H1 (cell line): Measurements from ENCODE around the gene ACVRL1. TPM values are rescaled to one million over a fixed set of nuclear protein-coding genes. Genes with fewer than 3 reads are reported as not detected.

ENCODE experiments used
- CTCF ChIA-PET: fragments of 300-600 bp; sonication (Branson Sonifier 250); formaldehyde crosslinking; loops from one replicate; lab custom pipeline; 2021; ENCODE audit not compliant: partially characterized antibody; lab: Charles Lee
- POLR2A ChIA-PET: fragments of 300-600 bp; sonication (Branson Sonifier 250); formaldehyde crosslinking; loops from one replicate; lab custom pipeline; 2021; ENCODE audit warnings: inconsistent platforms; ENCODE audit not compliant: partially characterized antibody; lab: Charles Lee
- DNase-seq, 2 experiments: peaks; one replicate each; pipeline versions ENCODE4 v3.0.0 to v3.0.0-alpha.2; 2010 to 2022; ENCODE audit warnings: low spot score in 2 of 2, low read depth in 1 of 2, mixed read lengths in 1 of 2
- FAIRE-seq: peaks from 2 replicates; lab custom pipeline; 2011; peaks lifted over from hg19 to GRCh38; lab: Jason Lieb, UNC
- H2AFZ ChIP-seq: 2 replicates; pipeline ENCODE4 v1.8.1; 2012; ENCODE audit warnings: low read length, inconsistent platforms
- H2AK5ac ChIP-seq: 2 replicates; pipeline ENCODE4 v1.6.1; 2013; ENCODE audit warnings: low read depth, low read length
- H2BK120ac ChIP-seq: replicated peaks from 2 replicates; pipeline ENCODE3; 2013; ENCODE audit warnings: low read depth, low read length, inconsistent platforms
- H2BK12ac ChIP-seq: 2 replicates; pipeline ENCODE4 v1.6.1; 2013; ENCODE audit warnings: low read depth, low read length
- H2BK15ac ChIP-seq: 2 replicates; pipeline ENCODE4 v1.6.1; 2013; ENCODE audit warnings: low read length
- H2BK20ac ChIP-seq: 2 replicates; pipeline ENCODE4 v1.6.1; 2013; ENCODE audit warnings: low read length
- H2BK5ac ChIP-seq: 2 replicates; pipeline ENCODE4 v1.6.1; 2013; ENCODE audit warnings: low read depth, low read length
- H3K14ac ChIP-seq: 2 replicates; pipeline ENCODE4 v1.6.1; 2013; ENCODE audit warnings: inconsistent platforms; ENCODE audit not compliant: insufficient read length
- H3K18ac ChIP-seq: 2 replicates; pipeline ENCODE4 v1.6.1; 2013; ENCODE audit warnings: low read length; ENCODE audit errors: extremely low read depth
- H3K23ac ChIP-seq: 2 replicates; pipeline ENCODE4 v1.6.1; 2013; ENCODE audit warnings: inconsistent platforms; ENCODE audit not compliant: insufficient read length
- H3K23me2 ChIP-seq: 2 replicates; pipeline ENCODE4 v1.6.1; 2013; ENCODE audit warnings: low read depth, low read length
- H3K27ac ChIP-seq: 2 replicates; pipeline ENCODE4 v1.6.1; 2011; ENCODE audit warnings: low read depth, low read length, inconsistent platforms
- H3K27me3 ChIP-seq, 4 experiments: replicated peaks in 1 of 4; 1 replicate in 1 of 4; 2 replicates in 3 of 4; pipeline versions ENCODE4 v1.6.1 to v1.8.1; 2011 to 2013; ENCODE audit warnings: low read length in 3 of 4, mild to moderate bottlenecking in 3 of 4, inconsistent platforms in 2 of 4, mixed read lengths in 2 of 4, moderate library complexity in 1 of 4; ENCODE audit not compliant: control insufficient read depth in 3 of 4, insufficient read depth in 3 of 4; ENCODE audit errors: extremely low read depth in 1 of 4
- H3K36me3 ChIP-seq, 4 experiments: 2 replicates each; pipeline versions ENCODE4 v1.6.1 to v1.8.1; 2011 to 2013; ENCODE audit warnings: mild to moderate bottlenecking in 4 of 4, low read length in 3 of 4, moderate library complexity in 2 of 4, control low read depth in 1 of 4, inconsistent platforms in 1 of 4; ENCODE audit not compliant: insufficient read depth in 4 of 4, control insufficient read depth in 2 of 4
- H3K4ac ChIP-seq: replicated peaks from 2 replicates; pipeline ENCODE3; 2013; ENCODE audit warnings: low read length, low read depth, mixed read lengths, inconsistent platforms; ENCODE audit not compliant: insufficient read length
- H3K4me1 ChIP-seq, 4 experiments: replicated peaks in 1 of 4; 1 replicate in 1 of 4; 2 replicates in 3 of 4; pipeline versions ENCODE4 v1.6.1 to v1.8.1; 2011 to 2013; ENCODE audit warnings: low read length in 3 of 4, inconsistent platforms in 2 of 4, mixed read lengths in 1 of 4; ENCODE audit not compliant: insufficient read depth in 4 of 4, control insufficient read depth in 3 of 4
- H3K4me2 ChIP-seq, 2 experiments: 2 replicates each; pipeline versions ENCODE4 v1.6.1 to v1.8.1; 2011 to 2013; ENCODE audit warnings: low read depth in 2 of 2, low read length in 2 of 2, control low read depth in 1 of 2, inconsistent platforms in 1 of 2, mild to moderate bottlenecking in 1 of 2; ENCODE audit not compliant: insufficient read depth in 1 of 2
- H3K4me3 ChIP-seq, 4 experiments: fragments of 200-600, 300-600 bp in 1 of 4; sonication (generic), shearing (Covaris generic), sonication (Bioruptor Twin) in 1 of 4; 2 replicates each; pipeline versions ENCODE4 v1.5.1 to v1.8.1; 2011 to 2016; ENCODE audit warnings: low read length in 4 of 4, low read depth in 3 of 4, control low read depth in 2 of 4, inconsistent platforms in 2 of 4, mild to moderate bottlenecking in 2 of 4, mixed read lengths in 1 of 4, moderate library complexity in 1 of 4; ENCODE audit not compliant: insufficient read depth in 2 of 4; ENCODE audit errors: extremely low read depth in 1 of 4
- H3K56ac ChIP-seq: replicated peaks from 2 replicates; pipeline ENCODE3; 2013; ENCODE audit warnings: low read depth, mild to moderate bottlenecking, mixed read lengths, low read length, inconsistent platforms; ENCODE audit not compliant: insufficient read length
- H3K79me1 ChIP-seq: 2 replicates; pipeline ENCODE4 v1.6.1; 2013; ENCODE audit warnings: low read depth, low read length, control low read depth
- H3K79me2 ChIP-seq, 2 experiments: 2 replicates each; pipeline versions ENCODE4 v1.6.1 to v1.8.1; 2012 to 2013; ENCODE audit warnings: low read length in 2 of 2, mild to moderate bottlenecking in 2 of 2, inconsistent platforms in 1 of 2; ENCODE audit not compliant: insufficient read depth in 2 of 2, control insufficient read depth in 1 of 2
- H3K9ac ChIP-seq, 4 experiments: replicated peaks in 1 of 4; 1 replicate in 1 of 4; 2 replicates in 3 of 4; pipeline versions ENCODE4 v1.6.1 to v1.8.1; 2011 to 2013; ENCODE audit warnings: low read depth in 3 of 4, low read length in 3 of 4, control low read depth in 2 of 4, mild to moderate bottlenecking in 2 of 4, moderate library complexity in 2 of 4, inconsistent platforms in 1 of 4; ENCODE audit errors: extremely low read depth in 1 of 4
- H3K9me3 ChIP-seq, 2 experiments: 2 replicates each; pipeline versions ENCODE4 v1.6.1 to v1.8.1; 2012 to 2013; ENCODE audit warnings: mild to moderate bottlenecking in 2 of 2, moderate library complexity in 2 of 2, control low read depth in 1 of 2, inconsistent platforms in 1 of 2, low read depth in 1 of 2, low read length in 1 of 2, mixed read lengths in 1 of 2; ENCODE audit not compliant: insufficient read depth in 2 of 2
- H4K20me1 ChIP-seq, 2 experiments: replicated peaks in 1 of 2; 2 replicates each; pipeline versions ENCODE3 to v1.8.1; 2011 to 2013; ENCODE audit warnings: inconsistent platforms in 2 of 2, low read length in 2 of 2, mild to moderate bottlenecking in 1 of 2; ENCODE audit not compliant: insufficient read depth in 2 of 2, control insufficient read depth in 1 of 2
- H4K5ac ChIP-seq: 2 replicates; pipeline ENCODE4 v1.6.1; 2013; ENCODE audit warnings: low read length, low read depth, mixed read lengths, inconsistent platforms; ENCODE audit not compliant: insufficient read length
- H4K8ac ChIP-seq: 2 replicates; pipeline ENCODE4 v1.8.0; 2013; ENCODE audit warnings: mild to moderate bottlenecking, moderate library complexity, low read length, inconsistent platforms; ENCODE audit not compliant: insufficient read depth; ENCODE audit errors: extremely low read depth
- H4K91ac ChIP-seq: replicated peaks from 2 replicates; pipeline ENCODE3; 2013; ENCODE audit warnings: low read length, mixed read lengths, inconsistent platforms; ENCODE audit not compliant: insufficient read length
- ASH2L ChIP-seq: fragments of 200-600, 300-600 bp; sonication (generic); IDR thresholded peaks from one replicate; pipeline ENCODE4 v1.7.1; 2017; ENCODE audit warnings: low read length
- GTF2F1 ChIP-seq: IDR thresholded peaks from 2 replicates; pipeline ENCODE4 v1.6.1; 2012; ENCODE audit warnings: low read depth, low read length, improper control_type of control experiment, borderline replicate concordance
- SRF ChIP-seq: IDR thresholded peaks from 2 replicates; pipeline ENCODE4 v1.6.1; 2011; ENCODE audit warnings: mild to moderate bottlenecking, low read depth, low read length, moderate library complexity
- TAF1 ChIP-seq: IDR thresholded peaks from 2 replicates; pipeline ENCODE4 v1.6.1; 2011; ENCODE audit warnings: mild to moderate bottlenecking, low read depth, low read length
- WGBS, 2 experiments: shearing (Covaris generic) in 1 of 2; methylation state at CpG; one replicate each; pipeline versions ENCODE4 v1.1.6 to v1.1.7; 2013 to 2015; ENCODE audit warnings: low lambda C conversion rate in 2 of 2, mixed read lengths in 2 of 2, inconsistent platforms in 1 of 2, low coverage in 1 of 2, missing lambda C conversion rate in 1 of 2; ENCODE audit not compliant: insufficient replicate concordance in 2 of 2, insufficient coverage in 1 of 2, insufficient read length in 1 of 2; ENCODE audit errors: extremely low coverage in 1 of 2, missing lambda C conversion rate in 1 of 2; 5-methylcytosine and 5-hydroxymethylcytosine counted together
- polyA plus RNA-seq, 7 experiments: library from polyadenylated mRNA; depleted of rRNA in 3 of 7; stranded (reverse) in 5 of 7; unstranded in 2 of 7; fragments of >200 nt in 5 of 7; fragments of 200-250 nt in 2 of 7; gene quantifications; 1 replicate in 5 of 7; 2 replicates in 1 of 7; 4 replicates in 1 of 7; pipeline versions ENCODE4 v1.2.1 to v1.2.3, GENCODE V29; 2011 to 2013; ENCODE audit warnings: missing spikeins in 2 of 7, mixed read lengths in 2 of 7
- total RNA-seq: library from RNA; stranded (reverse); fragmentation: NEBNext Ultra II Directional; extraction: Animal tissue kit (Norgen Biotek cat#: 25700); gene quantifications from 2 replicates; pipeline ENCODE4 v1.2.1, GENCODE V29; 2021
- TF ChIP-seq, protein P1 (sequence below): IDR thresholded peaks from 2 replicates; pipeline ENCODE4 v1.6.1; 2012; ENCODE audit warnings: inconsistent platforms

ACVRL1 gene
- total and polyA plus RNA-seq, 2 of the 8 experiments (the other 6 are each of a cell fraction or from before 2014, with no cell fraction given): 0.09 to 0.35 TPM

DNA sequence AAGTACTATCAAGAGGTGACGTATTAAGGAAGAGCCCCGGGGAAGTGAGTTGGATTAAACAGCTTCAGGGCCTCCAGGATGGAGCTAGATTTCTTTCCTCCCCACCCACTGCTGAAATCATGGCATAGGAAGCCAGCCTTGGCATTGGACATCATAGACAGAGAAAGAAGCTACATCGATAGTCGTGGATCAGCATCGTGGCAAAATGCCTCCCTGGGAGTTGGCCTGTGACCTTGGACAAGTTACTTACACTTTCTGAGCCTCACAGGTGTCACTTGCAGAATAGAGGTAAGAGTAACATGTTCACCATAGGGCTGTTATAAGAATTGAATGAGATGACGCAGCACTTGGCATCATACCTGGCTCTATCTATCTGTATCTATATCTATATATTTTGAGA, 13.5 kb upstream of the ACVRL1 start:
- no peak overlapping the region for H3K23ac ChIP-seq
- H3K14ac ChIP-seq: no peak overlapping the region
- no peak overlapping the region for H2BK15ac ChIP-seq
- H3K4me3 ChIP-seq: no peak overlapping the region
- no peaks in the 10 kb centered on the region for H3K79me2 ChIP-seq
- CTCF ChIA-PET: interaction anchor here (0.9 to 10.9 kb wide), 21 partner anchors 13 to 130 kb away, joined by 3 to 140 read pairs (median 5); partner anchors contain the start of gene ACVRL1
- H2BK5ac ChIP-seq: no peak overlapping the region
- POLR2A ChIA-PET: no interaction called here
- H3K27ac ChIP-seq: no peak overlapping the region
- H2AFZ ChIP-seq: no peak overlapping the region
- H3K4ac ChIP-seq: no peak overlapping the region
- H3K9ac ChIP-seq: no peak overlapping the region
- peaks cover 0 to 2% of the 10 kb centered on the region in 2 experiments for H4K20me1 ChIP-seq
- no peak overlapping the region for H3K4me2 ChIP-seq
- H3K23me2 ChIP-seq: no peaks in the 10 kb centered on the region
- H3K4me1 ChIP-seq: peaks cover 0 to 9% (median 2%) of the 10 kb centered on the region in 4 experiments; a peak in 4 of 7 replicates
- H3K27me3 ChIP-seq: peaks cover 0 to 2% (median under 1%) of the 10 kb centered on the region in 4 experiments; a peak in 2 of 7 replicates
- no peaks in the 10 kb centered on the region for H3K79me1 ChIP-seq
- TF ChIP-seq ASH2L (no peak), SRF (no peak), GTF2F1 (no peak), TAF1 (no peak)
- TF ChIP-seq, protein P1, sequence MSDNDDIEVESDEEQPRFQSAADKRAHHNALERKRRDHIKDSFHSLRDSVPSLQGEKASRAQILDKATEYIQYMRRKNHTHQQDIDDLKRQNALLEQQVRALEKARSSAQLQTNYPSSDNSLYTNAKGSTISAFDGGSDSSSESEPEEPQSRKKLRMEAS: no peak
- H3K9me3 ChIP-seq: no peaks in the 10 kb centered on the region
- no peak for DNase-seq
- no peaks in the 10 kb centered on the region; a peak in 1 of 8 replicates for H3K36me3 ChIP-seq
- H4K91ac ChIP-seq: no peak overlapping the region
- H3K18ac ChIP-seq: no peak overlapping the region
- FAIRE-seq: no peak
- 95% methylated on average over 6 of the region's 6 CpGs; no CpG with 5 or more reads in 1 of the 2 experiments for WGBS, 2 experiments
- no peak overlapping the region for H2AK5ac ChIP-seq
- no peak overlapping the region for H4K5ac ChIP-seq
- no peak overlapping the region for H2BK120ac ChIP-seq
- H2BK20ac ChIP-seq: no peak overlapping the region
- H3K56ac ChIP-seq: no peak overlapping the region
- no peak overlapping the region for H2BK12ac ChIP-seq
- H4K8ac ChIP-seq: no peak overlapping the region
